GDM1 (cell line): ENCODE measurements around the gene SARS1.
"Not testable (repeated sequence)": the region's sequence is repeated elsewhere in the genome, so short reads cannot be mapped to it uniquely, and the experiment has no call there.

Source experiments
- DNase-seq: peaks from one replicate; lab custom pipeline; 2025; lab: John Stamatoyannopoulos, UW

Gene SARS1

GRCh38 chr1:109275706-109276345, 62.1 kb downstream of the SARS1 start:
- no peak for DNase-seq

- peak; percentile 40 for DNase-seq
These were observed 63.9 kb downstream of the SARS1 start for GRCh38 chr1:109277434-109278204.

GRCh38 chr1:109279615-109280278, 66.0 kb downstream of the SARS1 start:
- DNase-seq = no peak

DNA sequence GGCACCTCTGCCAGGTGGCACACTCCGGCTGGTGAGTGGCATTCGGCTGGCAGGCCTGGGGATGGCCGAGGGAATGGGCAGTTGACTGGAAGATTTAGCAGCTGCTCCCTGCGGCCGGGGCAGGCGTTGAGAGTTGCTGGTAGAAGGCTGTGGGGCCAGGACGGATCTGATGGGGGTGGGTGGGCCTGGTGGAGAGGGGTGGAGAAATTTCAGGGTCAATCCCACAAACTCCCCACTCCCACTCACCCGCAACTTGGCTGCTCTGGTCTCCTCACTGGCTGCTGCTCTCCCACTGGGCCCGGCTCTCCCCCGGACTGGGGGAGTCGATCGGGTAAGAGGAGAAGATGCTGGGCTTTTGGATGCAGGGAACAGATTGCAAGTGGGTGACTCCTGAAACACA, 67.1 kb downstream of the SARS1 start:
- DNase-seq = no peak

- DNase-seq = peak; percentile 13
These were observed 68.2 kb downstream of the SARS1 start for GRCh38 chr1:109281680-109282496.

GRCh38 chr1:109282497-109282951, 68.8 kb downstream of the SARS1 start:
- no peak for DNase-seq

- DNase-seq = peak; percentile 50
These were observed 69.4 kb downstream of the SARS1 start, which contains the start of gene PSRC1 for GRCh38 chr1:109282952-109283747. TSS of gene PSRC1 (minus strand) at chr1:109283145.

DNA sequence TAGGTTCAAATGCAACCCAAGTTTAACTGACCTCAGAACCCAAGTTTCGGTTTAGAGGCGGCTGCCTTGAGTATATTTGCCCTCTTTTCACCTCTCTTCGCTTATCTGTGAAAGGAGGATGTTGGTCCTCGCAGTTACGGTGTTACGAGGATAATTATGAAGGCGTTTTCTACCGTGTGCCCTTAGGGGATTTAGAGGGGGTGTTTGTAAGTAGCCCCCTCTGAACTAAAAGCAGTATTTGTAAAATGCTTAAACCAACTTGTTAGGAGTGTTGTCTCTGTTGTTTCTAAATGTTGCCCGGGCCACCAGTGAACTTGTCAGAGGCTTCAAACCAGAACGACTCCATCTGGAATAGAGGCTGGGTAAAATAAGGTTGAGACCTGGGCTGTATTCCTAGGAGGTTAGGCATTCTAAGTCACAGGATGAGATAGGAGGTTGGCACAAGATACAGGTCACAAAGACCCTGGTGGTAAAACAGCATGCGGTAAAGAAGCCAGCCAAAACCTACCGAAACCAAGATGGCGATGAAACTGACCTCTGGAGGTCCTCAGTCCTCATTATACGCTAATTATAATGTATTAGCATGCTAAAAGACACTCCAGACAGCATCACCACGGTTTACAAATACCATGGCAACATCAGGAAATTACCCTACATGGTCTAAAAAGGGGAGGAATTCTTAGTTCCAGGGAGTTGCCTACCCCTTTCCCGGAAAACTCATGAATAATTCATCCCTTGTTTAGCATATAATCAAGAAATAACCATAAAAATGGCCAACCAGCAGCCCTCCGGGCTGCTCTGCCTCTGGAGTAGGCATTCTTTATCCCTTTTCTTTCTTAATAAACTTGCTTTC, 70.3 kb downstream of the SARS1 start:
- DNase-seq = no peak

- not testable (repeated sequence) for DNase-seq
These were observed 73.0 kb downstream of the SARS1 start for GRCh38 chr1:109286762-109287161.
